ENCODE measurements around the gene SCN3A. TPM values are rescaled to one million over a fixed set of nuclear protein-coding genes. Genes with fewer than 3 reads are reported as not detected.

SCN3A gene
- total and polyA plus RNA-seq, 2 of the 13 experiments (the other 11 are each of a cell fraction or from before 2014, with no cell fraction given): not detected

DNA sequence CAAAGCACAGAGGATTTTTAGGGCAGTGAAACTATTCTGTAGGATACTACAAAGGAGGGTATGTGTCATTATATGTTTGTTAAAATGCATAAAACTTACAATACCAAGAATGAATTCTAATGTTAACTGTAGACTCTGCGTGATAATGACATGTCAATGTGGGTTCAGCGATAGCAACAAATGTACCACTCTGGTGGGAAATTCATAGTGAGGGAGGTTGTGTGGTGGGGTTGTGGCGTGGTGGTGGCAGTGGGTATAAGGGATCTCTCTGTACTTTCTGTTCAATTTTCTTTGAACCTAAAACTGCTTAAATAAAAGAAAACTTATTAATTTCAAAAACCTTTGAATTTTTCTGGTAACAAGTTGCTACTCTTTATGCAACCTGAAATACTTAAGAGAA lies 149.2 kb downstream of the SCN3A start:
- Histone ChIP-seq H4K20me1 (ENCODE audit: insufficient read depth, low read length) (no peaks in the 10 kb centered on the region), H3K4me2 (ENCODE audit: low read depth, low read length) (no peak overlapping the region), H3K36me3 (replicated peaks in 1 of 2; ENCODE audit: control insufficient read depth in 1 of 2, insufficient read depth in 2 of 2, low read length in 2 of 2) (no peaks in the 10 kb centered on the region), H3K27me3 (ENCODE audit: control insufficient read depth in 1 of 2, insufficient read depth in 2 of 2, low read length in 2 of 2) (no peaks in the 10 kb centered on the region), H3K27ac (ENCODE audit: extremely low read length, insufficient read depth, low read length) (no peak overlapping the region), H3K9ac (ENCODE audit: insufficient read depth, low read depth, low read length) (no peak overlapping the region), H3K4me3 (replicated peaks in 1 of 3; ENCODE audit: insufficient read depth in 1 of 3, low read depth in 2 of 3, low read length in 3 of 3) (no peak overlapping the region), H3K4me1 (ENCODE audit: insufficient read depth, low read length) (no peaks in the 10 kb centered on the region), H2AFZ (ENCODE audit: low read length) (no peak overlapping the region), H3K79me2 (ENCODE audit: insufficient read depth, low read length) (no peaks in the 10 kb centered on the region), H3K9me3 (ENCODE audit: low read length) (no peaks in the 10 kb centered on the region)
- 53% methylated on average over 3 of the region's 3 CpGs for WGBS (ENCODE audit: low lambda C conversion rate)
- CTCF ChIA-PET (ENCODE audit: low intra/inter-chr PET ratio, low total read pairs): no interaction called here
- no TSS peak for BruUV-seq (replicated peaks)
- no peak for FAIRE-seq
- POLR2A ChIA-PET: no interaction called here
- no peak for ATAC-seq
- DNase-seq (ENCODE audit: low spot score): no peak
- in situ Hi-C loops (cut with HindIII; ENCODE audit: extremely low pct_ligation_motif_present, low pct_unique_long_range_greater_than_20kb) (no loop called here), intact Hi-C loops (cut with micrococcal nuclease; ENCODE audit: unreplicated experiment) (no loop called here)
- TF ChIP-seq ZNF619 (CRISPR knock-in tag; IDR thresholded peaks at IDR 0.05) (no peak), SIX1 (CRISPR knock-in tag; IDR thresholded peaks at IDR 0.05; ENCODE audit: borderline replicate concordance) (no peak), NR1H2 (CRISPR knock-in tag; IDR thresholded peaks at IDR 0.05; ENCODE audit: borderline replicate concordance, low read depth) (no peak), REPIN1 (CRISPR knock-in tag; IDR thresholded peaks at IDR 0.05; ENCODE audit: borderline replicate concordance, low read depth) (no peak), ZNF674 (CRISPR knock-in tag; IDR thresholded peaks at IDR 0.05; ENCODE audit: low read depth) (no peak), ZNF691 (CRISPR knock-in tag; IDR thresholded peaks at IDR 0.05; ENCODE audit: borderline replicate concordance, low read depth) (no peak), ZNF724P (CRISPR knock-in tag; IDR thresholded peaks at IDR 0.05; ENCODE audit: borderline replicate concordance) (no peak), KLF9 (CRISPR knock-in tag; IDR thresholded peaks at IDR 0.05; ENCODE audit: low read depth) (no peak), GATA4 (IDR thresholded peaks at IDR 0.05; ENCODE audit: borderline replicate concordance, low read depth) (no peak), YEATS2 (CRISPR knock-in tag; IDR thresholded peaks at IDR 0.05; ENCODE audit: borderline replicate concordance) (no peak), FOXM1 (CRISPR knock-in tag; IDR thresholded peaks at IDR 0.05) (no peak), CHD2 (IDR thresholded peaks at IDR 0.05; ENCODE audit: low read depth, low read length) (no peak), FOXC1 (CRISPR knock-in tag; IDR thresholded peaks at IDR 0.05; ENCODE audit: borderline replicate concordance) (no peak), ZNF703 (CRISPR knock-in tag; IDR thresholded peaks at IDR 0.05; ENCODE audit: borderline replicate concordance) (no peak)
- TF ChIP-seq, protein P1, sequence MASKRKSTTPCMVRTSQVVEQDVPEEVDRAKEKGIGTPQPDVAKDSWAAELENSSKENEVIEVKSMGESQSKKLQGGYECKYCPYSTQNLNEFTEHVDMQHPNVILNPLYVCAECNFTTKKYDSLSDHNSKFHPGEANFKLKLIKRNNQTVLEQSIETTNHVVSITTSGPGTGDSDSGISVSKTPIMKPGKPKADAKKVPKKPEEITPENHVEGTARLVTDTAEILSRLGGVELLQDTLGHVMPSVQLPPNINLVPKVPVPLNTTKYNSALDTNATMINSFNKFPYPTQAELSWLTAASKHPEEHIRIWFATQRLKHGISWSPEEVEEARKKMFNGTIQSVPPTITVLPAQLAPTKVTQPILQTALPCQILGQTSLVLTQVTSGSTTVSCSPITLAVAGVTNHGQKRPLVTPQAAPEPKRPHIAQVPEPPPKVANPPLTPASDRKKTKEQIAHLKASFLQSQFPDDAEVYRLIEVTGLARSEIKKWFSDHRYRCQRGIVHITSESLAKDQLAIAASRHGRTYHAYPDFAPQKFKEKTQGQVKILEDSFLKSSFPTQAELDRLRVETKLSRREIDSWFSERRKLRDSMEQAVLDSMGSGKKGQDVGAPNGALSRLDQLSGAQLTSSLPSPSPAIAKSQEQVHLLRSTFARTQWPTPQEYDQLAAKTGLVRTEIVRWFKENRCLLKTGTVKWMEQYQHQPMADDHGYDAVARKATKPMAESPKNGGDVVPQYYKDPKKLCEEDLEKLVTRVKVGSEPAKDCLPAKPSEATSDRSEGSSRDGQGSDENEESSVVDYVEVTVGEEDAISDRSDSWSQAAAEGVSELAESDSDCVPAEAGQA (IDR thresholded peaks at IDR 0.05; ENCODE audit: low read depth): no peak
- TF ChIP-seq, protein P1 (CRISPR knock-in tag; IDR thresholded peaks at IDR 0.05; ENCODE audit: borderline replicate concordance): no peak
- TF ChIP-seq, protein P2, sequence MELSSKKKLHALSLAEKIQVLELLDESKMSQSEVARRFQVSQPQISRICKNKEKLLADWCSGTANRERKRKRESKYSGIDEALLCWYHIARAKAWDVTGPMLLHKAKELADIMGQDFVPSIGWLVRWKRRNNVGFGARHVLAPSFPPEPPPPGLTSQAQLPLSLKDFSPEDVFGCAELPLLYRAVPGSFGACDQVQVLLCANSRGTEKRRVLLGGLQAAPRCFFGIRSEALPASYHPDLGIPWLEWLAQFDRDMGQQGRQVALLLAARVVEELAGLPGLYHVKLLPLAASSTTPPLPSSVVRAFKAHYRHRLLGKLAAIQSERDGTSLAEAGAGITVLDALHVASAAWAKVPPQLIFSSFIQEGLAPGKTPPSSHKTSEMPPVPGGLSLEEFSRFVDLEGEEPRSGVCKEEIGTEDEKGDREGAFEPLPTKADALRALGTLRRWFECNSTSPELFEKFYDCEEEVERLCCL (CRISPR knock-in tag; IDR thresholded peaks at IDR 0.05; ENCODE audit: borderline replicate concordance): no peak

Measured in HepG2 (cell line).